ENCODE data around the gene ASTL.

Gene ASTL

GRCh38 chr2:96138179-96139145 is at the start of gene ASTL:
Gene ASTL (minus strand): TSS chr2:96138502. CDS start chr2:96138436, 66 bp downstream.
- DNase-seq: peak; percentile 28
- peaks cover 12% of the 10 kb centered on the region for H3K27me3 ChIP-seq (replicated peaks)
- H3K36me3 ChIP-seq (replicated peaks): no peaks in the 10 kb centered on the region
- H3K27ac ChIP-seq: no peak within 1 kb of the TSS
- H3K4me3 ChIP-seq (ENCODE audit: low read depth, low read length): no peak within 1 kb of the TSS
- TF ChIP-seq CTCF (IDR thresholded peaks at IDR 0.05; ENCODE audit: low read depth, low read length, missing control alignments): peak; percentile 78
- in situ Hi-C loops (cut with HindIII; ENCODE audit: low pct_ligation_motif_present, low sequenced_read_pairs): no loop called here

- no peak overlapping the region for H3K27ac ChIP-seq
- no peak for TF ChIP-seq CTCF (IDR thresholded peaks at IDR 0.05; ENCODE audit: low read depth, low read length, missing control alignments)
- H3K4me3 ChIP-seq (ENCODE audit: low read depth, low read length): no peak overlapping the region
- DNase-seq: no peak
- H3K36me3 ChIP-seq (replicated peaks): peaks cover 62% of the 10 kb centered on the region
- no peaks in the 10 kb centered on the region for H3K27me3 ChIP-seq (replicated peaks)
- in situ Hi-C loops (cut with HindIII; ENCODE audit: low pct_ligation_motif_present, low sequenced_read_pairs): no loop called here
These were observed 48.3 kb upstream of the ASTL start for GRCh38 chr2:96186562-96186961.

GRCh38 chr2:96185516-96185915 is 47.2 kb upstream of the ASTL start:
- no peak for DNase-seq
- Histone ChIP-seq H3K27me3 (replicated peaks) (no peaks in the 10 kb centered on the region), H3K4me3 (ENCODE audit: low read depth, low read length) (no peak overlapping the region), H3K36me3 (replicated peaks) (peaks cover 53% of the 10 kb centered on the region), H3K27ac (no peak overlapping the region)
- in situ Hi-C loops (cut with HindIII; ENCODE audit: low pct_ligation_motif_present, low sequenced_read_pairs): no loop called here
- TF ChIP-seq CTCF (IDR thresholded peaks at IDR 0.05; ENCODE audit: low read depth, low read length, missing control alignments): no peak

GRCh38 chr2:96184989-96185388 is 46.7 kb upstream of the ASTL start:
- Histone ChIP-seq H3K27ac (no peak overlapping the region), H3K36me3 (replicated peaks) (peaks cover 49% of the 10 kb centered on the region), H3K27me3 (replicated peaks) (no peaks in the 10 kb centered on the region), H3K4me3 (ENCODE audit: low read depth, low read length) (no peak overlapping the region)
- TF ChIP-seq CTCF (IDR thresholded peaks at IDR 0.05; ENCODE audit: low read depth, low read length, missing control alignments): no peak
- DNase-seq: no peak
- in situ Hi-C loops (cut with HindIII; ENCODE audit: low pct_ligation_motif_present, low sequenced_read_pairs): no loop called here

- Histone ChIP-seq H3K27ac (no peak overlapping the region), H3K27me3 (replicated peaks) (no peaks in the 10 kb centered on the region), H3K36me3 (replicated peaks) (peaks cover 42% of the 10 kb centered on the region), H3K4me3 (ENCODE audit: low read depth, low read length) (no peak overlapping the region)
- DNase-seq: no peak
- in situ Hi-C loops (cut with HindIII; ENCODE audit: low pct_ligation_motif_present, low sequenced_read_pairs): no loop called here
- TF ChIP-seq CTCF (IDR thresholded peaks at IDR 0.05; ENCODE audit: low read depth, low read length, missing control alignments): no peak
These were observed 45.9 kb upstream of the ASTL start for GRCh38 chr2:96184188-96184587.
